ENCODE results near the gene FAM228B.
A peak's percentile ranks its signal among the peaks of the same experiment; 100 is the strongest.
"Not testable (repeated sequence)": the region's sequence is repeated elsewhere in the genome, so short reads cannot be mapped to it uniquely, and the experiment has no call there.

FAM228B gene

DNA sequence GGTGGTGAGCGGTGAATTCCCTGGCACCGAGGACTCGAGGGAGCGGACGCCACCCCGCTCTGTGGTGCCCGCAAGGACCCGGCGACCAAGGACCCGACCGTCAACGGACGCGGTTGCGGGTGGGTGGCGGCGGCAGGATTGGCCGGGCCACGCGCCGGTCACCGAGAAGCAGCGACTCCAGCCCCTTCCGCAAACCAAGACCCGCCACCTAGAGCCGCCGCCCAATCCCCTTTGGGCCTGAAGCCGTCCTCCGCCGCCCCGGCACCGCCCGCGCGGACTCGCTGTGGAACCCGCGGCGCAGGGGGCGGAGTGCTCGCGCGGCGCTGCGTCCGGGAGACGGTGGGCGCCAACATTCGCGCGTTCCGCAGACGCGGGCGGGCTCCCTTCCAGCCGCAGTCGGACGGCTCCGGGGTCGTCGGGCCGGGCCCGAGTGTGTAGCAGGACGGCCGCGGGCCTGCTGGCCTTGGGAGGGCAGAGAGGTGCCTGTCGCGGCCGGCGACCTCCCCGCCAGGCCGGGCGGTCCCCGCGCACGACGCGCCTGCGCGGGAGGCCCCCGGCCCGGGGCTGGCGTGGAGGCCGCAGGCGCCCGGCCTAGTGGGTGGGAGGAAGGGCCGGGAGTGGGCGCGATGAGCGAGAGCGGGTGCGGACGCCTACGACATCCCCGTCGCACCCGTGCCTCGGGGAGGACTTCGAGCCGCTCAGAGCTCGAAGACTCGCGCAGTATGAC is at the start of gene FAM228B, which contains the start of gene PFN4:
FAM228B (plus strand) TSS at position 275 of the 727 bp plus-strand sequence. CDS start 893 bp downstream, outside the sequence.
PFN4 (minus strand) TSS at position 140 of the 727 bp plus-strand sequence. CDS start 799 bp downstream, outside the sequence.
- DNase-seq, result peak; percentile 60

DNA sequence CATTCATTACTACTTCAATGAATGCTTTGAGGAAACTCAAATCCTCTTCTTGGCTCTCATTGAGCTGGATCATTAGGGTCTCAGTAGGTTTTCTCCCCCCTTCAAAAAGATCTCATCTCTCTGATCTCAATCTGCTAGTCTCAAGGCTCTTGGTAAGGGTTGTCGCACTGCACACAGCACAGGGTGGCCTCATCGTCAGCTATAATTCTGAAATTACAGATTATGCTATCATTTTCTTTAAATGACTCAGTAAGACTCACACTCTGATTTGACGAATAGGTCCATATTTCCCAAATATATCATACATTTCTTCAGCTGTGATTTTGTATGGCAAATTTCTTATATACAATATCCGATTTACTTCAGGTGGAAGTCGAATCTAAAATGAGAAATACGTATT is 49.5 kb upstream of the FAM228B start:
- no peak for DNase-seq

DNA sequence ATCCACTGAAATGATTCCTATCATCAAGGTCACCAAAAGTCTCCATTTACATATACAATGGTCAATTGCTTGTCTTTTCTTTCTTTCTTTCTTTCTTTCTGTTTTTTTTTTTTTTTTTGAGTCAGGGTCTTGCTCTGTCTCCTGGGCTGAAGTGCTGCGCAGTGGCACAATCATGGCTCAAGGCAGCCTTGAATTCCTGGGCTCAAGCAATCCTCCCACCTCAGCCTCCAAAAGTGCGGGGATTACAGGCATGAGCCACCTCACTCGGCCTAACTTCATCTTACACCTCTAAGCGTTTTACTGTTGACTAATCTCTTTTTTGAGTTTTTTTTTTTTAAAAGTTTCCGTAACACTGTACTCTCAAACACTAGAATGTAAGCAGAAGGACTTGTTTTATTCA is 48.0 kb upstream of the FAM228B start:
- no peak for DNase-seq

DNA sequence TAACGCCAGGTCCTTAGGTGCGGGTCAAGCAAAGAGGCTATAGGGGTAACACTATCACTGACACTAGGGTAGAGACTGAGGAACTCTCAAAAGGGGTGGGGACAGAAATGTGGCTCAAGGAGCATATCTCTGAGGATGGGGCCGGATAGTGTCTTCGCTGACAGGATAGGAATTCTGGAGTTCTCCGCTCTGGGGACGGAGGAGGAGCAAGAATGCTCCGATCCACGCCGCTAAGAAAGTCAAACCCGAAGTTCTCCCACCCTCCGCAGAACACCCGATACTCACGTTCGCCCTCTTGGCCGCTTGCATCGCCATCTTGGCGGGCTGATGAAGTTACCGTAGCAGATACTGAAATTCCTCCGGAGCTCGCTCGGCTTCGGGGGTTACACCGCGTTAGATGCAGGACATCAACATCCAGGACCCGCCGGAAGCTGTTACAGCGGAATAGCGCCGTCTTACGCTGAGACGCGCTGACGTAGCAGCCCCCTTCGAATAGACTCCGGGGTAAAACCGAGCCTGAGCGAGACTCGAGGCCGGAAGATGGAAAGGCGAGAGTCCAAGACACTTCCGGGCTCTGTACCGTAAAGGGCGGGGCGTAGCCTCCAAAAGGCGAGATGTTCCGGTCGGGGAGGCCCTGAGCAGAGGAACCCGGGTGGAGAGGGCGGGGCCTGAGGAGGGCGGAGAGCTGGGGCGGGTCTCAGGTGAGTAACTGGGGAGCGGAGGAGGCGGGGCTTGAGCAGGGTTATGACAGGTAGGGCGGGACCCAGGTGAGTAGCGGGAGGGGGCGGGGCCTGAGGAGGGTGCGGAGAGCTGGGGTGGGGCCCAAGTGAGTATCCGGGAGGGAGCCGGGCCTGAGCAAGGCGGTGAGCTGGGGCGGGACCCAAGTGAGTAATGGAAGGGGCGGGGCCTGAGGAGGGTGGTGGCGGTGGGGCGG is 47.1 kb upstream of the FAM228B start, which contains the start of gene SF3B6:
SF3B6 (minus strand) TSS at position 412 of the 934 bp plus-strand sequence; CDS start at position 315, 97 bp downstream.
- peak; percentile 94 for DNase-seq

DNA sequence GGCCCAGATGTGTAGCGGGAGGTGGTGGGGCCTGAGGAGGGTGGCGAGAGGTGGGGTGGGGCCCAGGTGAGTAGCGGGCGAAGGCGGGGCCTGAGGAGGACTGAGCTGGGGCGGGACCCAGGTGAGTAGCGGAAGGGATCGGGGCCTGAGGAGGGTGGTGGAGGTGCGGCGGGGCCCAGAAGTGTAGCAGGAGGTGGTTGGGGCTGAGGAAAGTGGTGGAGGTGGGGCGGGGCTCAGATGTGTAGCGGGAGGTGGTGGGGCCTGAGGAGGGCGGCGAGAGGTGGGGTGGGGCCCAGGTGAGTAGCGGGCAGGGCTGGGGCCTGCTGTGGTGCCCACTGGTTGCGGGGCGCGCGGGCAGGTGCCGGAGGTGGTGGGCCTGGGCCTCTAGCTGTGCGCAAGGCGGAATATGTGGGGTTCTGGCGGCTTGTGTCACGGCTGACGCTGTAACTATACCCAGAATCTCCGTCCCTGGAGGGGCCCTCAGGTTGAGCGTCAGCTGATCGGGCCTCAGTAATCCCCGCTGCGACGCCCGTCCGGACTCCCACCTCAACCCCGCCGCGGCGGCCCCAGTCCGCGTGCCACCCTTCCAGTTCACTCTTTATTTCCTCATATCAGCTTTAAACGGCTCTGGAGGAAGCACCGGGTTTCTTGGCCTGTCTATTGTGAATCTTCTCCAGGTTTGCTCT is 46.3 kb upstream of the FAM228B start:
- DNase-seq, result no peak

DNA sequence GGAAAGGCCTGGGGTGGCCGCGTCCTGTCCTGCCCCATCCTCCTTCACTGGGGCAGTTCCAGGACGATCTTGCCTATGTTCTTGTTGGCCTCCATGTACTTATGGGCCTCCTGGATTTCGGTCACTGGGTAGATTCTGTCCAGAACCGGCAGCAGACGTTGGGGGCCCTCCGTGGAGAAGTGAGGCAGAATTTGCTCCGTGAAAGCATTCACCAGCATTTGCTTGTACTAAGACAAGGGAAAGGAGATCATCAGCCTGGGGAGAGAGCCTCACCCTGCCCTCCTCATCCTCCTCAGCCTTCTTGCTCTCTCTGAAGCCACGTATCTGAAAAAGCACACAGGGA is 45.8 kb upstream of the FAM228B start:
- DNase-seq, result no peak

DNA sequence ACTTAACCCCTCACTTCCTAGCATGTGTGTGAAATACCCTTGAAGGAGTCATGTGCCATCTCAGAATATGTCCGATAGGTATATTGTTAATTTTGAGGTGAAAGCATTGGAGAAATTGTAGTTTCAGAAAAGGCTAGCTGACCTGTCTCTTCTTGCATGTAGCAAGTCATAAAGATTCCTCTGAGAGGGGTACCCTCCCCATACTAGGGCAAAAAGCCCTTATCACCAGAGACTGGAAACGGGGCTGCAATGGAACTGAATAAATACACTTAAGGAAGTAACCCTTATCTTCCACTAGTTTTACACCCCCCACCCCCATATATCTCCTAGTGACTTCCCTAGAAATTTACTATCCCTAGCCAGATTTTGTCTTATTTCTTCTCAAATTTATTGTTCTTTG is 45.4 kb upstream of the FAM228B start:
- DNase-seq, result no peak

DNA sequence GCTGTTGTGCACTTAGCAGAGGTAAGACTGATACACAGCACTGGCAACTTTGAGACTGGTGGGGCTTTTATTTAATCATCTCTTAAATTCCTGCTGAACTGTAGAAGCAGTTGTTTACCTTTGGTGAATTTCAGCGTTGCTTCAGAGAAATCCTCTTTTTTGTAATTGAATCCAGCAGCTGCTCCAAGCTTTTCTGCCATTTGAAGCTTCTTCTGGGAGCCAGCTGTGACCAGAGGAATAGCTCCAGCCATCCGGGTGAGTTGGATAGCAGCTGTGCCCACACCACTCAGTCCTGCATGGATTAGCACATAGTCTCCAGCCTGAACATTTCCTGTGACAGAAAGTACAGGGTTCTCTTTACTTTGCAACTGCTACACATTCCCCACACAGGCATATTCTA is 42.6 kb upstream of the FAM228B start:
- no peak for DNase-seq

DNA sequence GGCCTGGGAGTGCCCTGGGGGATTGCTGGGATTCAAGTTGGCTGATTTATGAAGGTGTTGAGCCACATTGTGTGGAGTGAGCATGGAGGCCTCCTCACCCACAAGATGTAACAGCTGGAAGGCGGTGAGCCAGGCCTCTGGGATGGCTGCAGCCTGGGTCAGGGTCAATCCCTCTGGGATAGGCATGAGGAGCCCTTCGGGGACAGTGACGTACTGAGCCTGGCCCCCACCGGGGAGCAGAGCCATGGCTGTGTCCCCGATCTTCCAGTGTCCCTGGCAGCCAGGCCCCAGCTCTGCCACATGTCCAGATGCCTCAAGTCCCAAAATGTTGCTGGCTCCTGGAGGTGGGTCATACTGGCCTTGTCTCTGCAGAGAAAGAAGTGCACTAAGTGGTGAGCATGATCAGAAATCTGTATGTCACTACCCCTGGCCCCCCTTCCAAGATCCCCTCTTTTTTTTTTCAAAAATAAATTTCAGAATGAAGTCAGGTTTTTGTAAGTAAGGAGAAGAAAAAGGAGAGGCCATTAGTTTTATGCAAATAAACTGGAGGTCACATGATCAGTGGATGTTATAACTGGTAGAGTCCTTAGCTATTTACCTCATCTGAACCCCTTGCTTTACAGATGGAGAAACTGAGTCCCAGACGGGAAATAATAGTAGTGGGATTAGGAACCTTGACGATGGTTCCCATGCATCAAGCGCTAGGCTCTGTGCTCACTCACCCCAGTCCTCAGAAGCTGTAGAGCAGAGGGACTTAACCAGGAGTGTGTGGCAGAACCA is 40.3 kb upstream of the FAM228B start:
- DNase-seq, result no peak

DNA sequence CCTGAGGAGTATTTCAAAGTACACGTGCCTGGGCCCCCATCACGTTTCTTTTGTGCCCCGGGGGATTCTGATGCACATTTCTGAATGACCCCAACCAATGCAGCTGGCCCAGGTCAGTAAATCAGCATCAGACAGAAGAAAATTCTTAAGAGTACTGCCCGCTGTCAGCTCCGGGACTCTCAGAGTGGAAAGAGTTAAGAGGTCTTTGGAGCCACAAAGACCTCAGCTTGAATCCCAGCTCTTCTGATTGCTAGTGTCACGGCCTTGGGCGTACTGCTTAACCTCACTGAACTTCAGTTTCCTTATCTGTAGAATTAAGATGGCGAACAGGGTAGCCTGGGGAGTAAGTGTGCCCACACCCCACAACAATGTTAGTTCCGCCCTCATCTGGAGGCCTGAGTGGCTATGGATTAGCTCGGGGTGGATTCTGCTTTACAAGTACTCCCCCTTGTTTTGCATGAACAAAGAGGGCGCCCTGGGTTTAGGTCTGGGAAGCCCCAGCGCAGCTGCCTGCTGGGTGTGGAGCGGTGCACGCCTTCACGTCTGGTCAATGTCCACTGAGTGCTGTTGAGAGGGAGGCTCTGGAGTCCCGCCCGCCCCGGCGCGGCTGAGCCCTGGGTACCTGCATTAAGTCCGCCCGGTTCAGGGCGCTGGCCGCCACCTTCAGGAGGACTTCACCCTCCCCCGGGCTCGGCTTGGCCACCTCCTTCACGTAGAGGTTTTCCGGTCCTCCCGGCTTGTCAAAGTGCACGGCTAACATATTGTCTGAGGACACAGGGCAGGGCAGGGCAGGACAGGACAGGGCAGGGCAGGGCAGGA is 39.5 kb upstream of the FAM228B start:
- no peak for DNase-seq

DNA sequence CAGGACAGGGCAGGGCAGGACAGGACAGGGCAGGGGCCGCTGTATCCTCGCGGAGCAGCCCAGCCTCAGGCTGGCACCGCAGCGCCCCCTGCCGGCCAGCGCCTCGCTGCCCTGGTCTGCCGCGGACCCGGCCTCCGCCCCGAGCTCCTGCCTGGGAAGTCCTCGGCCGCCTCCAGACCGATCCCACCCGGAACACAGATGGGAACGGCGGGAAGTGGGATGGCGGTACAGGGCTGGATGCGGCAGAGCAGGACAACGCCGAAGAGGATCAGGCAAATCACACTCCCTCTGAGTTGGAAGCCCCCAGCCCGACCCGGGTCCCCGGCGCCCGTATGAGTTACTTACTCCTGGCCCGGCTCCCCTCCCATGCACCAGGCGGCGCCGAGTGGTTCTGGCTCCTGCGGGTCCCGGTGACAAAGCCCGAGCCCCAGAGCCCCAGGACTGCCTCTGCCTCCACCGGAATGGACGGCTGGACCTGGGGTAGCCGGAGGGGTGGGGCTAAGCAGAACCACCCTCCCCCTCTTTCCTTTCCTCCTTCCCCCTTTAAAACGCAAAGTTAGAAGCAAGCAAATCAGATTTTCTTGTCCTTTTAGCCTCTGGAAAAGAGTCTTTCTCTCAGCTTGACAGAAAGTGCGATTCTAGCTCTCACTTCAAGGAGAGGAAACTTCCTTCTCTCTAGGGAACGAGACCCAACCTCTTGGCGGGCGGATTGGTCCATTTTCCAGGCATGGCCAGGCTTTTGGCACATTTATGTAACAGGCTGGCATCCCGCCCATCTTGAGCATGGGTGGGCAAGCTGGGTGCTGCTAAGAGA is 38.7 kb upstream of the FAM228B start, which contains the start of gene TP53I3:
TP53I3 (minus strand) TSS at position 449 of the 814 bp plus-strand sequence. CDS start 508 bp downstream, outside the sequence.
- peak; percentile 84 for DNase-seq

DNA sequence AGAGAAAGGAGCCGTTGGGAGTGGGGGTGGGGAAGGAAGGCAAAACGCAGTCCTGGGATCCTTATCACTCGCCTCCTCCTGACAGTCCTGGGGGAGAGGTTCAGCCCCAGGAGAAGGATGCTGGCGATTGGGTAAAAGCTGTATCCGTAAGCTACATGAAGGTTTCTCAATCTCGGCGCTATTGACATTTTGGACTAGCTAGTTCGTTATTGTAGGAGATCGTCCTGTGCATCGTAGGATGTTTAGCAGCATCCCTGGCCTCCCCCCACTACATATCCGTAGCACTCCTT is 38.1 kb upstream of the FAM228B start:
- no peak for DNase-seq

DNA sequence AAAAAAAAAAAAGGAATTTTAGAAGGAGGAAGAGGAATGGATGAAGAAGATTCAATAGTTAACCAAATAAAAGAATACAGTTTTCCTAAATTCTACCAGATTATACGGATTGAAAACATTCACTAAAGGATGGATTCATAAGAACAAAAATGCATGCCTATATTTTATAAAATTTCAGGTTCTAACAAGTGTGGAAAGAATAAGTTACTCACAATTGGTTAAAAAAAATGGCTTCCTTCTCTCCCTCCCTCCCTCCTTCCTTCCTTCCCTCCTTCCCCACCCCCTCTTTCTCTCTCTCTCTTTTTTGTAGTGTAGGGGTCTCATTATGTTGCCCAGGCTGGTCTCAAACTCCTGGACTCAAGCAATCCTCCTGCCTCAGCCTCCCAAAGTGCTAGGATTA is 37.0 kb upstream of the FAM228B start:
- DNase-seq, result no peak

DNA sequence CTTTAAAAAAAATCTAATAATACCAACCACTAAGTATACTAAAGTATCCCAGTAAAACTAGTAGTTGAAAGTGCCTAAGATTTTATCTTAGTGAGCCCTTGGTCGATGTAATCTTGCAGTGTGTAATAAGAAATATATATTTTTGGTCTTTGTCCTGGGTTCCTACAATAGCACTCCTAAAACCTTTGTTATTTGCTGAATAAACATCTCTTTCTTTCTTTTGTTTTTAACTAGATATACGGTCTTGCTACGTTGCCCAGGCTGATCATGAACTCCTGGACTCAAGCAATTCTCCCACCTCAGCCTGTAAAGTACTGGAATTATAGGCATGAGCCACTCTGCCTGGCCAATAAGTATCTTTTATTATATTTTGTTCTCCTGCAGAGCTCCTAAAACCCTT is 36.2 kb upstream of the FAM228B start:
- DNase-seq, result no peak

DNA sequence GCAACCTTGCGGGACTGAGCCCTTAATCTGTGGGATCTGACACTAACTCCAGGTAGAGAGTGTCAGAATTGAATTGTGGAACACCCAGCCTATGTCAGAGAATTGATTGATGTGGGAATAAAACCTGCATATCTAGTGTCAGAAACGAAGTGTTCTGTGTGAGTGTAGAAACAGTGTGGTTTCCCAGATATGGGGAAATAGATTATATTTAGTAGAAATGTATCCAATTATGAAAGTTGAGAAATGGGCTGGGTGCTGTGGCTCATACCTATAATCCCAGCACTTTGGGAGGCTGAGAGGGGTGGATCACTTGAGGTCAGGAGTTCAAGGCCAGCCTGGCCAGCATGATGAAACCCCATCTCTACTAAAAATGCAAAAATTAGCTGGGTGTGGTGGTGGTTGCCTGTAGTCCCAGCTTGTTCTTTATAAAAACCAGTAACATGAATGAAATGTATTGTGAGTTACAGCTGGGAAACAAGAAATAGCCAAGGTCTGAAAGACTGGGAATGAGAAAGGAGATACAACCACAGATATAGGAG is 34.4 kb upstream of the FAM228B start:
- DNase-seq, result no peak

DNA sequence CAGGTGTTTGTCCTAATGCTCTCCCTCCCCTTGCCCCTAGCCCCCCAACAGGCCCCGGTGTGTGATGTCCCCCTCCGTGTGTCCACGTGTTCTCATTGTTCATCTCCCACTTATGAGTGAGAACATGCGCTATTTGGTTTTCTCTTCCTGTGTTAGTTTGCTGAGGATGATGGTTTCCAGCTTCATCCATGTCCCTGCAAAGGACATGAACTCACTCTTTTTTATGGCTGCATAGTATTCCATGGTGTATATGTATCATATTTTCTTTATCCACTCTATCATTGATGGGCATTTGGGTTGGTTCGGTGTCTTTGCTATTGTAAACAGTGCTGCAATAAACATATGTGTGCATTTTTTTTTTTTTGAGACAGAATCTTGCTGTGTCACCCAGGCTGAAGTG is 30.0 kb upstream of the FAM228B start:
- not testable (repeated sequence) for DNase-seq

DNA sequence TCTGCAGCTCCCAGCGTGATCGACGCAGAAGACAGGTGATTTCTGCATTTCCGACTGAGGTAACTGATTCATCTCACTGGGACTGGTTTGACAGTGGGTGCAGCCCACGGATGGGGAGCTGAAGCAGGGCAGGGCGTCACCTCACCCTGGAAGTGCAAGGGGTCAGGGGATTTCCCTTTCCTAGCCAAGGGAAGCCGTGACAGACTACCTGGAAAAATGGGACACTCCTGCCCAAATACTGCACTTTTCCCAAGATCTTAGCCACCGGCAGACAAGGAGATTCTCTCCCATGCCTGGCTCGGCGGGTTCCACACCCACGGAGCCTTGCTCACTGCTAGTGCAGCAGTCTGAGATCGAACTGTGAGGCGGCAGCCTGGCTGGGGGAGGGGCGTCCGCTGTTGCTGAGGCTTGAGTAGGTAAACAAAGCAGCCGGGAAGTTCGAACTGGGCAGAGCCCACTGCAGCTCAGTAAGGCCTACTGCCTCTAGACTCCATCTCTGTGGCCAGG is 28.0 kb upstream of the FAM228B start:
- not testable (repeated sequence) for DNase-seq

DNA sequence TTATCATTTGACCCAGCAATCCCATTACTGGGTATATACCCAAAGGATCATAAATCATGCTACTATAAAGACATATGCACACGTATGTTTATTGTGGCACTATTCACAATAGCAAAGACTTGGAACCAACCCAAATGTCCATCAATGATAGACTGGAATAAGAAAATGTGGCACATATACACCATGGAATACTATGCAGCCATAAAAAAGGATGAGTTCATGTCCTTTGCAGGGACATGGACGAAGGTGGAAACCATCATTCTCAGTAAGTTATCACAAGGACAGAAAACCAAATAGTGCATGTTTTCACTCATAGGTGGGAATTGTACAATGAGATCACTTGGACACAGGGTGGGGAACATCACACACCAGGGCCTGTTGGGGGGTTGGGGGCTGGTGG is 22.5 kb upstream of the FAM228B start:
- DNase-seq, result not testable (repeated sequence)

DNA sequence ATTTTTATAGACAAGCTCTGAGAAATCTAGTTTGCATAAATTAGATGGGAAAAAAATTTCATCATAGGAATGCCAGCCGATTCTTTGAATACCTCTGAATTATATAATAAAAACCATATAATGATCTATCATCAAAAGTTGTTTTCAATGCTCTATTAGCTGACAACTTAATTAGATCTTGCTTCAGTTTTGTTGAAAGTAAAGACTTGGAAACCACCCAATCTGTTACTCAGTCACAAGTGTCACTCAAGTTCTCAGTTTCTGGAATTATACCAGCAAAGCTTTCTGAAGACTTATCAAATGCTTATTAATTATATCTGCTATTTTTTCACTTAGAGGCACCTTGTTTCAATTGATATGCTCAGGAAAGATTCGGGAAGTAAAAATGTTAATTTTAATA is 21.3 kb upstream of the FAM228B start:
- no peak for DNase-seq

DNA sequence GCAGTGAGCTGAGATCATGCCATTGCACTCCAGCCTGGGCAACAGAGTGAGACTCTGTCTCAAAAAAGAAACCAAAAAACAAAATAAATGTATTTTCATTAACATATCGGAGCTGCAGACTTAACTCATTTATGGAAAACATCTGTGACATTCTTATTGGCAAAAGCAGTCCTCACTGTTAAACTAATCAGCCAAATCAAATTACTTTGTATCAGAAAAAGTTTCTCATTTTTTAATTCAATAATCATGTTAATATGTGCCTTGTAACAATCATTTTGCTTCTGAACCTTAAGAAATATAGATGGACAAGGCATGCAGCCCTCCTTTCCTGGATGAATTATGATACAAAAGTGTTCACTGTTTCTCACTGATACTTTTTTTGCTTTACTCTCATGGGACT is 20.6 kb upstream of the FAM228B start:
- DNase-seq, result no peak
